IMR-90 (cell line): ENCODE results near the gene TRPM8.

ENCODE experiments used
- CEBPB ChIP-seq: IDR thresholded peaks from 2 replicates; pipeline ENCODE4 v1.6.1; 2012; ENCODE audit warnings: low read depth, low read length, improper control_type of control experiment
- CHD1 ChIP-seq: IDR thresholded peaks from 2 replicates; pipeline ENCODE4 v1.6.1; 2012; ENCODE audit warnings: low read depth, low read length, improper control_type of control experiment
- CTCF ChIP-seq: conservative IDR thresholded peaks from 2 replicates; pipeline ENCODE4 v1.5.1; 2012; ENCODE audit warnings: mild to moderate bottlenecking, low read depth, low read length, improper control_type of control experiment
- MXI1 ChIP-seq: IDR thresholded peaks from 2 replicates; pipeline ENCODE4 v1.6.1; 2012; ENCODE audit warnings: low read depth, mild to moderate bottlenecking, low read length, moderate library complexity, borderline replicate concordance
- NFE2L2 ChIP-seq: fragments of 150-350 bp; IDR thresholded peaks from 2 replicates; pipeline ENCODE4 v1.6.1; 2016; ENCODE audit warnings: low read depth, mild to moderate bottlenecking, low read length
- POLR2A ChIP-seq: IDR thresholded peaks from 2 replicates; pipeline ENCODE4 v1.6.1; 2012; ENCODE audit warnings: mild to moderate bottlenecking, low read depth, low read length
- RAD21 ChIP-seq: IDR thresholded peaks from 2 replicates; pipeline ENCODE4 v1.6.1; 2012; ENCODE audit warnings: low read length, improper control_type of control experiment
- RFX5 ChIP-seq: IDR thresholded peaks from 2 replicates; pipeline ENCODE4 v1.8.0; 2012; ENCODE audit warnings: low read depth, mild to moderate bottlenecking, low read length, moderate library complexity
- SMC3 ChIP-seq: fragments of 150-350 bp; IDR thresholded peaks from 2 replicates; pipeline ENCODE4 v1.6.1; 2016; ENCODE audit warnings: low read depth, mild to moderate bottlenecking, antibody characterized with exemption, low read length, moderate library complexity
- TF ChIP-seq, protein P1 (sequence below): fragments of 150-350 bp; IDR thresholded peaks from 2 replicates; pipeline ENCODE4 v1.6.1; 2016; ENCODE audit warnings: low read depth, mild to moderate bottlenecking, low read length, moderate library complexity, borderline replicate concordance
- TF ChIP-seq, protein P2 (sequence below): fragments of 150-350 bp; IDR thresholded peaks from 2 replicates; pipeline ENCODE4 v1.6.1; 2017; ENCODE audit warnings: mild to moderate bottlenecking, antibody characterized with exemption, low read length, low read depth

DNA sequence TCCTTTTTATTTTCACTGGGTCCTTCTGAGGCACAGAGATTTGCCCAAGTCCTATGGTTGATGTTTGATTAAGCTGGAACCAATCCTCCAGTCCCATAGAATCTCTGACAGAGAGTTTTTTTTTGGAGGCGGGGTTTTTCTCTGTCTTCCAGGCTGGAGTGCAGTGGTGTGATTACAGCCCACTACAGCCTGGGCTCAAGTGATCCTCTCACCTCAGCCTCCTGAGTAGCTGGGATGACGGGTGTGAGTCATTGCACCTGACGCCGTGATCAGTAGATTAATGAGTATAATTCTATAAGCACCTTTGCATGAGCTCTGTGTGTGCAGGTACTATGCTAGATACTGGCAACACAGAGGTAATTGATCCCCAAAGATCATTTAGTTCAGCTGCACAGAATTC lies 15.3 kb upstream of the TRPM8 start:
- TF ChIP-seq CTCF (no peak), NFE2L2 (no peak), RAD21 (no peak), POLR2A (no peak), SMC3 (no peak), MXI1 (no peak), CHD1 (no peak), CEBPB (no peak), RFX5 (no peak)
- TF ChIP-seq, protein P1, sequence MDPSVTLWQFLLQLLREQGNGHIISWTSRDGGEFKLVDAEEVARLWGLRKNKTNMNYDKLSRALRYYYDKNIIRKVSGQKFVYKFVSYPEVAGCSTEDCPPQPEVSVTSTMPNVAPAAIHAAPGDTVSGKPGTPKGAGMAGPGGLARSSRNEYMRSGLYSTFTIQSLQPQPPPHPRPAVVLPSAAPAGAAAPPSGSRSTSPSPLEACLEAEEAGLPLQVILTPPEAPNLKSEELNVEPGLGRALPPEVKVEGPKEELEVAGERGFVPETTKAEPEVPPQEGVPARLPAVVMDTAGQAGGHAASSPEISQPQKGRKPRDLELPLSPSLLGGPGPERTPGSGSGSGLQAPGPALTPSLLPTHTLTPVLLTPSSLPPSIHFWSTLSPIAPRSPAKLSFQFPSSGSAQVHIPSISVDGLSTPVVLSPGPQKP = no peak
- TF ChIP-seq, protein P2, sequence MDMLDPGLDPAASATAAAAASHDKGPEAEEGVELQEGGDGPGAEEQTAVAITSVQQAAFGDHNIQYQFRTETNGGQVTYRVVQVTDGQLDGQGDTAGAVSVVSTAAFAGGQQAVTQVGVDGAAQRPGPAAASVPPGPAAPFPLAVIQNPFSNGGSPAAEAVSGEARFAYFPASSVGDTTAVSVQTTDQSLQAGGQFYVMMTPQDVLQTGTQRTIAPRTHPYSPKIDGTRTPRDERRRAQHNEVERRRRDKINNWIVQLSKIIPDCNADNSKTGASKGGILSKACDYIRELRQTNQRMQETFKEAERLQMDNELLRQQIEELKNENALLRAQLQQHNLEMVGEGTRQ = no peak
